GM18951 (cell line): ENCODE results near the gene ACOT13.
"Not testable (repeated sequence)": the region's sequence is repeated elsewhere in the genome, so short reads cannot be mapped to it uniquely, and the experiment has no call there.

ENCODE experiments used
- POLR2A ChIP-seq: IDR thresholded peaks from 4 replicates; pipeline ENCODE4 v1.6.1; 2011; ENCODE audit warnings: mild to moderate bottlenecking; ENCODE audit not compliant: insufficient read length, insufficient read depth; ENCODE audit errors: extremely low read depth
- in situ Hi-C: fragments of 300-500 bp; cut with MboI; formaldehyde crosslinking; loops from one replicate; pipeline ENCODE4 v1.12.0; 2022; ENCODE audit warnings: low sequenced_read_pairs, mixed read lengths, inconsistent platforms; ENCODE audit not compliant: unreplicated experiment

ACOT13 gene

GRCh38 chr6:24742216-24742738 lies 75.4 kb downstream of the ACOT13 start:
- no peak for TF ChIP-seq POLR2A

GRCh38 chr6:24743265-24743943 lies 76.5 kb downstream of the ACOT13 start:
- in situ Hi-C loops: no loop called here
- TF ChIP-seq POLR2A: no peak

More at GRCh38 chr6:24742216-24742738, 75.4 kb downstream of the ACOT13 start:
- in situ Hi-C loops: no loop called here

GRCh38 chr6:24743944-24744335 lies 77.1 kb downstream of the ACOT13 start:
- no peak for TF ChIP-seq POLR2A
- in situ Hi-C loops: no loop called here

- TF ChIP-seq POLR2A: no peak
- in situ Hi-C loops: no loop called here
Observed at GRCh38 chr6:24744911-24745310, 78.0 kb downstream of the ACOT13 start.

- no peak for TF ChIP-seq POLR2A
Observed at GRCh38 chr6:24749297-24749696, 82.4 kb downstream of the ACOT13 start.

GRCh38 chr6:24750878-24751277 lies 84.0 kb downstream of the ACOT13 start:
- in situ Hi-C loops: not testable (repeated sequence)

More at GRCh38 chr6:24749297-24749696, 82.4 kb downstream of the ACOT13 start:
- in situ Hi-C loops: no loop called here

- TF ChIP-seq POLR2A: no peak
- in situ Hi-C loops: no loop called here
Observed at GRCh38 chr6:24752503-24752902, 85.6 kb downstream of the ACOT13 start.

GRCh38 chr6:24752917-24753492 lies 86.1 kb downstream of the ACOT13 start:
- no peak for TF ChIP-seq POLR2A
- in situ Hi-C loops: no loop called here

GRCh38 chr6:24753545-24753944 lies 86.7 kb downstream of the ACOT13 start:
- in situ Hi-C loops: no loop called here
- no peak for TF ChIP-seq POLR2A

GRCh38 chr6:24754378-24754777 lies 87.5 kb downstream of the ACOT13 start:
- in situ Hi-C loops: not testable (repeated sequence)
